Stimulated activated CD4-positive, alpha-beta T cell treated with anti-CD3 and anti-CD28 coated beads, Interleukin-15, amount 100 ng/mL, for 24 hours (primary cell): ENCODE measurements around the gene PSMD4.
A peak's percentile ranks its signal among the peaks of the same experiment; 100 is the strongest.

Experiments used
- DNase-seq: peaks from one replicate; pipeline ENCODE4 v3.0.0-alpha.2; 2020

Gene PSMD4

DNA sequence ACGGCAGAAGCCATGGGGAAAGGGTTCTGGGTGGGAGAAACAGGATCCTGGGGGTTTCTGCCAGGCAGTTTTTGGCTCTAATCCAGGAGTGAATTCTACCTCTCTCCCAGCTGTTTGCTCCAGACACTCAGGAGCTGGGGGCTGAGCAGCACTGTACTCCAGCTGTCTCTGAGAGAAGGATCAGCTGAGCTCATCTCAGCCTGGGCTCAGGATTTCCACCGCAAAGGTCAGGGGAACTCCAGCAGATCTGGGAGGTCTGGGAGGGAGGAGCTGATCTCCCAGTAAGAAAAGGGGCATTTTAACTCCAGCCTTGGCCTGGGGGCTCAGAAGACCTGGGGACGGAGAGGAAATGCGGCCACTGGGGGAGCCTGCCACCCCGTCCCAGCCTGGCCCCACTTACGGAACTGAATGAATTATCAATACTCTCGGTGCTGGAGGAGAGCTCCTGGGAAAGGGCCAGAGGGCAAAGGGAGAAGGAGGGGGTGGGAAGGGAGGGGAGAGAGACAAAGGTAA lies 55.3 kb downstream of the PSMD4 start:
- no peak for DNase-seq

GRCh38 chr1:151311011-151311410 lies 56.5 kb downstream of the PSMD4 start:
- no peak for DNase-seq

DNA sequence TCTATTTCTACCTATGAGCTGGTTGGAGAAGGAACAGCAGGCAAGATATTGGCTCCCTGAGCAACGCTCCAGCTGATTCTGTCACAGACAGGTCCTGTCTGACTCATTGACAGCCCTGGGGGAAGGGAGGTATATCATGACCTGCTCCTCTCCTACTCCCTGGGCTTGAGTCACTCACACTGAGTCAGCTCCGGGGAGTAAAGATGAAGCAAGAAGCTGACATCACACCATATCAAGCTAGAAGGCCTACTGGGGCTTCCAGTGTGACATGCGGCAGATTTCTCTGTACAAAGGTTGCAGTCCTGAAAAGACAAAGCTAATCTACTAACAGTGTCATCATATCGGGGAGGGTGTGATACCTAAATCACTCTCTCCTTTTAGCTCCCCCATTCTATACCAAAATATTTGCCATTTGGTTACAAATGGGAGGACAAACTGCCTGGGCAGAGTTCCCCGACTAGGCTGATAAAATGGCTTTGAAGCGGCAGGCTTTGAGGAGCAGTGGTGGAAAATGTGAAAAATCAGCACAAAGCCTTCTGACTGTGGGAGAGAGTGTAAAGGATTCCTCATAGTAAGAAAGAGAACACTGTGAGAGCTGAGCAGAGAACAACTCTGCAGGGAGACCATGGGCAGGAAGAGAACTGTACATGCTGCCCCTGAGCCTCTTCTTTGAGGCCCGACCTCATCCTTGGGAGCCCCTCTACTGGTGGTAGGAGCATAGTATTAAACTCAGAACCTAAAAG lies 57.2 kb downstream of the PSMD4 start:
- peak; percentile 90 for DNase-seq

- no peak for DNase-seq
Measured at GRCh38 chr1:151312411-151312810, 57.9 kb downstream of the PSMD4 start.

- no peak for DNase-seq
Measured at GRCh38 chr1:151312826-151313225, 58.3 kb downstream of the PSMD4 start.

- DNase-seq, result no peak
Measured at GRCh38 chr1:151313501-151313900, 59.0 kb downstream of the PSMD4 start.

- DNase-seq, result no peak
Measured at GRCh38 chr1:151314137-151314875, 59.8 kb downstream of the PSMD4 start.

DNA sequence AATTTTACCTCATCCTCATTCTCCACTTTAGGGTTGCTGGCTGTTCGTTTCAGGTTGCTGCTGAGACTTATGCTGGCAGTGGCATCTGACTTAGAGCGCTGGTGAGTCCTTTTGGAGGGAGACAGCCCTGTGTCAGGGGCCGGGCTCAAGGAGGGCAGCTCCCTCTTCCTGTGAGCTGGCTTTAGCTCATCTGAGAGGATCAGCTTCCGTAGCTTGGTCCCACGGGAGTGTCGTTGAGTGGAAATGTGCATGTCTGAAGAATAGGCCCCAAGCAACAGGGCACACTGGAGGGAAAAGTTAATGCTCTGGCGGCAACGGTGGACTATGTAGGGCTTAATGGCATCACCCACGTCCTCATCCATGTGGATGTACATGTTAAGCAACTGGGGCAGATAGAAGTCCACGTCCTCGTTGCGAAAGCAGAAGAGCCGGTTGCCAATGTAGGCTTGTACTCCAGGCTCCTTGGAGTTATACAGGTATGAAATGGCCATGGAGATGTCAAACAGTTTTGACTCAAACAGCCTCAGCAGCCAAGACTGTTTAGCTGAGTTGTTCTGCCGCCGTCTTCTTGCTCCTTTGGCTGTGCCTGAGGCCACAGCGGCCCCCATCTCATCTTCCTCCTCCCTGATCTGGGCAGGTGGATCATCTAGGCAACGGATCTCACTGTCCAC lies 61.2 kb downstream of the PSMD4 start:
- DNase-seq, result no peak
